ENCODE results near the gene BRCA1. TPM values are rescaled to one million over a fixed set of nuclear protein-coding genes. Genes with fewer than 3 reads are reported as not detected.

BRCA1 gene
- total RNA-seq, 6 experiments from 2014 or later, result 3.1 to 6.7 (median 3.9) TPM

- no peaks in the 10 kb centered on the region for H3K36me3 ChIP-seq
- DNase-seq (no peak), ATAC-seq (no peak)
- intact Hi-C loops (cut with DNase I), result no loop called here
- TF ChIP-seq POLR2A (IDR thresholded peaks at IDR 0.05) (no peak), CTCF (IDR thresholded peaks at IDR 0.05) (no peak)
- H3K27ac ChIP-seq, result no peak overlapping the region
- H3K4me3 ChIP-seq, result no peak overlapping the region
- H3K9me3 ChIP-seq, result no peaks in the 10 kb centered on the region
- H3K27me3 ChIP-seq, result no peaks in the 10 kb centered on the region
- WGBS (ENCODE audit: insufficient coverage, low coverage, low lambda C conversion rate, missing lambda C conversion rate), result 80% methylated on average over 2 of the region's 3 CpGs
- peaks cover 0 to 12% (median 2%) of the 10 kb centered on the region in 4 donors for H3K4me1 ChIP-seq
Observed at GRCh38 chr17:43034894-43035293, 90.3 kb downstream of the BRCA1 start.

- DNase-seq (no peak), ATAC-seq (no peak)
- Histone ChIP-seq H3K4me1 (peaks cover 0 to 15% (median 3%) of the 10 kb centered on the region in 4 donors), H3K4me3 (no peak overlapping the region), H3K27ac (no peak overlapping the region), H3K27me3 (no peaks in the 10 kb centered on the region), H3K36me3 (no peaks in the 10 kb centered on the region), H3K9me3 (no peaks in the 10 kb centered on the region)
- TF ChIP-seq POLR2A (IDR thresholded peaks at IDR 0.05) (no peak), CTCF (IDR thresholded peaks at IDR 0.05) (no peak)
- intact Hi-C loops (cut with DNase I), result no loop called here
- 59% methylated on average over 8 of the region's 12 CpGs for WGBS (ENCODE audit: insufficient coverage, low coverage, low lambda C conversion rate, missing lambda C conversion rate)
Observed at GRCh38 chr17:43033948-43034881, 90.9 kb downstream of the BRCA1 start.

- Histone ChIP-seq H3K9me3 (no peaks in the 10 kb centered on the region), H3K36me3 (no peaks in the 10 kb centered on the region), H3K27ac (no peak overlapping the region), H3K4me1 (peaks cover 0 to 14% (median 3%) of the 10 kb centered on the region in 4 donors), H3K4me3 (no peak overlapping the region), H3K27me3 (no peaks in the 10 kb centered on the region)
- ATAC-seq (no peak), DNase-seq (no peak)
- intact Hi-C loops (cut with DNase I), result no loop called here
- WGBS (ENCODE audit: insufficient coverage, low coverage, low lambda C conversion rate, missing lambda C conversion rate), result 71% methylated on average over 2 of the region's 3 CpGs
- no peak for TF ChIP-seq CTCF (IDR thresholded peaks at IDR 0.05)
- TF ChIP-seq POLR2A (IDR thresholded peaks at IDR 0.05), result no peak
Observed at GRCh38 chr17:43031666-43032065, 93.5 kb downstream of the BRCA1 start.

GRCh38 chr17:43030137-43030767 is 94.9 kb downstream of the BRCA1 start:
- 64% methylated on average over 6 of the region's 6 CpGs for WGBS (ENCODE audit: insufficient coverage, low coverage, low lambda C conversion rate, missing lambda C conversion rate)
- Histone ChIP-seq H3K36me3 (no peaks in the 10 kb centered on the region), H3K27ac (peak overlapping the region in 1 of 3 donors; percentile 14)

More at GRCh38 chr17:43030137-43030767, 94.9 kb downstream of the BRCA1 start:
- TF ChIP-seq POLR2A (IDR thresholded peaks at IDR 0.05), result no peak
- H3K27me3 ChIP-seq, result no peaks in the 10 kb centered on the region
- peaks cover 0 to 14% (median 3%) of the 10 kb centered on the region in 4 donors for H3K4me1 ChIP-seq
- intact Hi-C loops (cut with DNase I), result no loop called here
- ATAC-seq, result peak in 3 of 4 donors; percentile 6 to 24 (median 14)
- no peak for DNase-seq
- no peak overlapping the region for H3K4me3 ChIP-seq
- H3K9me3 ChIP-seq, result no peaks in the 10 kb centered on the region

Data from right lobe of liver (tissue), 6 donors.